ENCODE data around the gene CSAD. TPM values are rescaled to one million over a fixed set of nuclear protein-coding genes. Genes with fewer than 3 reads are reported as not detected.

Gene CSAD
- total and polyA plus RNA-seq, 2 of the 13 experiments (the other 11 are each of a cell fraction or from before 2014, with no cell fraction given), result 7.2 to 23.5 TPM

- peak; percentile 72 for TF ChIP-seq RBFOX2 (IDR thresholded peaks at IDR 0.05; ENCODE audit: low read depth, low read length)
Observed at GRCh38 chr12:53115112-53115890, 65.4 kb downstream of the CSAD start (continued).

- Histone ChIP-seq H3K4me3 (replicated peaks in 1 of 3; ENCODE audit: insufficient read depth in 1 of 3, low read depth in 2 of 3, low read length in 3 of 3) (no peak overlapping the region), H3K9ac (ENCODE audit: insufficient read depth, low read depth, low read length) (no peak overlapping the region), H4K20me1 (ENCODE audit: insufficient read depth, low read length) (no peaks in the 10 kb centered on the region), H3K9me3 (ENCODE audit: low read length) (no peaks in the 10 kb centered on the region), H3K79me2 (ENCODE audit: insufficient read depth, low read length) (no peaks in the 10 kb centered on the region), H3K4me2 (ENCODE audit: low read depth, low read length) (no peak overlapping the region), H3K4me1 (ENCODE audit: insufficient read depth, low read length) (0 out of 2 replicates have a peak, but pooled peaks cover 12% of the 10 kb centered on the region), H3K27ac (ENCODE audit: extremely low read length, insufficient read depth, low read length) (no peak overlapping the region), H3K36me3 (replicated peaks in 1 of 2; ENCODE audit: control insufficient read depth in 1 of 2, insufficient read depth in 2 of 2, low read length in 2 of 2) (peaks cover 9 to 34% of the 10 kb centered on the region in 2 experiments), H3K27me3 (ENCODE audit: control insufficient read depth in 1 of 2, insufficient read depth in 2 of 2, low read length in 2 of 2) (no peaks in the 10 kb centered on the region), H2AFZ (ENCODE audit: low read length) (no peak overlapping the region)
- BruUV-seq (replicated peaks), result no TSS peak
- intact Hi-C loops (cut with micrococcal nuclease; ENCODE audit: unreplicated experiment) (no loop called here), in situ Hi-C loops (cut with HindIII; ENCODE audit: extremely low pct_ligation_motif_present, low pct_unique_long_range_greater_than_20kb) (no loop called here)
- ChIA-PET POLR2A (interaction anchor here (1.2 kb wide), 1 partner anchor 11 kb away, joined by 8 read pairs; the partner anchor contains the start of gene SOAT2), CTCF (ENCODE audit: low intra/inter-chr PET ratio, low total read pairs) (no interaction called here)
- ATAC-seq (no peak), FAIRE-seq (no peak), DNase-seq (ENCODE audit: low spot score) (no peak)
- TF ChIP-seq IRF9 (CRISPR knock-in tag; IDR thresholded peaks at IDR 0.05; ENCODE audit: borderline replicate concordance), result no peak
- no peak for TF ChIP-seq SMC3 (IDR thresholded peaks at IDR 0.05; ENCODE audit: low read length)
- no peak for TF ChIP-seq NCOA1 (CRISPR knock-in tag; IDR thresholded peaks at IDR 0.05)
- no peak for TF ChIP-seq MXI1 (IDR thresholded peaks at IDR 0.05; ENCODE audit: borderline replicate concordance, low read depth, low read length)
- TF ChIP-seq JARID2 (CRISPR knock-in tag; IDR thresholded peaks at IDR 0.05; ENCODE audit: insufficient replicate concordance), result no peak
- TF ChIP-seq GMEB2 (CRISPR knock-in tag; IDR thresholded peaks at IDR 0.05; ENCODE audit: low read depth), result no peak
- TF ChIP-seq GMEB1 (CRISPR knock-in tag; IDR thresholded peaks at IDR 0.05; ENCODE audit: borderline replicate concordance), result no peak
- no peak for TF ChIP-seq CCDC6 (CRISPR knock-in tag; IDR thresholded peaks at IDR 0.05)
- no peak for TF ChIP-seq PHF8 (CRISPR knock-in tag; IDR thresholded peaks at IDR 0.05)
- no peak for TF ChIP-seq ZMYM4 (CRISPR knock-in tag; IDR thresholded peaks at IDR 0.05)
- TF ChIP-seq ETV5 (CRISPR knock-in tag; IDR thresholded peaks at IDR 0.05; ENCODE audit: borderline replicate concordance), result no peak
- TF ChIP-seq ZNF343 (CRISPR knock-in tag; IDR thresholded peaks at IDR 0.05), result no peak
- no peak for TF ChIP-seq SP2 (CRISPR knock-in tag; IDR thresholded peaks at IDR 0.05)
- TF ChIP-seq ZNF580 (CRISPR knock-in tag; IDR thresholded peaks at IDR 0.05; ENCODE audit: borderline replicate concordance, low read depth), result no peak
- TF ChIP-seq MYPOP (CRISPR knock-in tag; IDR thresholded peaks at IDR 0.05), result no peak
- no peak for TF ChIP-seq ZIK1 (CRISPR knock-in tag; IDR thresholded peaks at IDR 0.05; ENCODE audit: borderline replicate concordance, low read depth)
Observed at GRCh38 chr12:53113951-53114350, 66.8 kb downstream of the CSAD start.

Data from HepG2 (cell line).